Activated T-cell treated with anti-CD3 and anti-CD28 coated beads for 24 hours (primary cell): ENCODE measurements around the gene FILIP1L.

Source experiments
- DNase-seq: peaks from one replicate; pipeline ENCODE4 v3.0.0-alpha.2; 2020; ENCODE audit warnings: low read depth

Gene FILIP1L

DNA sequence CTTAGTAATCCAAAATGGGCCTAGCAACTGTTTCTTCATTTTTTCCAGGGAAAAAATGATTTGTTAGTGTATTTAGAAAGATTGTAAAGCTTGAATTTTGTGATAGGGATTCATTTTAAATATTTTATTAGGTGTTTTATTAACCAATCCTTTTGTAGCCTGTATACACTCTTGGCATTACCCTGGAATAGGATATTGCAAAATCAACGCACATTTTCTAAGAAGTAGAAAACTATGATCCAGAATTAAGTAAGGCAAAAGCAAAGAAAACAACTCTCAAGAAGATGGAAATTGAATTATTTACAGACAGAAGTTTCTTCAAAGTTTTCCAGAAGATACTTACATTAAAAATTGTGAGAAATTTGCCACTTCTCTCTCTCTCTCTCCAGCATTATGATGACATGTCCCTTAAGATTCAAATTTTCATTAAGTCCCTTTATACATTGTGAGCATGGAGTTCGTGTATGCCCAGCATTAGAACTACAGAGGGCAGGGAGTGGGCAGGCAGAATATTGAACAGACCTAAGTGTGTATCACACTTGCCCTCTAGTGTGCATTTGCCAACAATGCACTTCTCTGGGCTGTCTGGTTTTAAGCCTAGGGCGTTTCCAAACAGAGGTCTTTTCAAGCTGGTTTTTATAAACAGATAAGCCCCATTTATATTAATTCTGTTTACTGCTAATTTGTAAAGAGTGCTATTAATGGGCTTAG lies 325.1 kb downstream of the FILIP1L start:
- DNase-seq, result no peak
